Fibroblast of lung (primary cell): ENCODE data around the gene RNF167. TPM values are rescaled to one million over a fixed set of nuclear protein-coding genes. Genes with fewer than 3 reads are reported as not detected.

Experiments used
- DNase-seq, 2 donors: peaks; one replicate each; pipeline versions ENCODE4 v3.0.0 to v3.0.0-alpha.2; 2010; ENCODE audit warnings: low read depth in 2 of 2
- H2AFZ ChIP-seq: 2 replicates; pipeline ENCODE4 v1.5.1; 2012; ENCODE audit warnings: low read length, control low read depth, inconsistent platforms
- H3K27ac ChIP-seq: 2 replicates; pipeline ENCODE4 v1.5.1; 2011; ENCODE audit warnings: low read length, control low read depth; ENCODE audit not compliant: insufficient read depth
- H3K27me3 ChIP-seq: 2 replicates; pipeline ENCODE4 v1.5.1; 2011; ENCODE audit warnings: mild to moderate bottlenecking, low read length; ENCODE audit not compliant: control insufficient read depth, insufficient read depth
- H3K36me3 ChIP-seq: 2 replicates; pipeline ENCODE4 v1.5.1; 2011; ENCODE audit warnings: low read length; ENCODE audit not compliant: control insufficient read depth, insufficient read depth
- H3K4me1 ChIP-seq: 2 replicates; pipeline ENCODE4 v1.5.1; 2011; ENCODE audit warnings: low read length; ENCODE audit not compliant: control insufficient read depth, insufficient read depth; ENCODE audit errors: extremely low read depth
- H3K4me2 ChIP-seq: 2 replicates; pipeline ENCODE4 v1.5.1; 2011; ENCODE audit warnings: low read length, control low read depth; ENCODE audit not compliant: insufficient read depth; ENCODE audit errors: extremely low read depth
- H3K4me3 ChIP-seq, 4 experiments: fragments of 200-600 bp in 1 of 4; sonication (generic) in 1 of 4; replicated peaks in 1 of 4; 2 replicates each; pipeline ENCODE4 v1.5.1; 2011 to 2016; ENCODE audit warnings: low read length in 4 of 4, low read depth in 3 of 4, mild to moderate bottlenecking in 3 of 4, control low read depth in 2 of 4, inconsistent platforms in 1 of 4, mixed read lengths in 1 of 4; ENCODE audit not compliant: insufficient read depth in 1 of 4; ENCODE audit errors: control extremely low read depth in 1 of 4
- H3K79me2 ChIP-seq: 2 replicates; pipeline ENCODE4 v1.5.1; 2012; ENCODE audit warnings: mild to moderate bottlenecking, low read length, inconsistent platforms; ENCODE audit not compliant: control insufficient read depth, insufficient read depth
- H3K9ac ChIP-seq: 2 replicates; pipeline ENCODE4 v1.5.1; 2011; ENCODE audit warnings: mild to moderate bottlenecking, low read length, control low read depth; ENCODE audit not compliant: insufficient read depth
- H3K9me3 ChIP-seq: 2 replicates; pipeline ENCODE4 v1.5.1; 2012; ENCODE audit warnings: low read depth, low read length; ENCODE audit not compliant: control insufficient read depth, insufficient read depth
- H4K20me1 ChIP-seq: 2 replicates; pipeline ENCODE4 v1.5.1; 2011; ENCODE audit warnings: low read length; ENCODE audit not compliant: control insufficient read depth, insufficient read depth; ENCODE audit errors: extremely low read depth
- EZH2 ChIP-seq: IDR thresholded peaks from 2 replicates; pipeline ENCODE4 v1.5.1; 2012; ENCODE audit warnings: low read length, control low read depth, mild to moderate bottlenecking; ENCODE audit errors: missing control alignments
- polyA plus RNA-seq, 2 donors: library from polyadenylated mRNA; depleted of rRNA in 1 of 2; stranded (reverse) in 1 of 2; unstranded in 1 of 2; fragments of >200 nt; gene quantifications; 2 replicates each; pipeline ENCODE4 v1.2.1, GENCODE V29; 2011 to 2012; ENCODE audit warnings: missing spikeins in 1 of 2
- total RNA-seq: library from RNA; depleted of rRNA; stranded (reverse); fragments of >200 nt; gene quantifications from 2 replicates; pipeline ENCODE4 v1.2.1, GENCODE V29; 2014
- TF ChIP-seq, protein P1 (sequence below), 2 donors: IDR thresholded peaks in 1 of 2; conservative IDR thresholded peaks in 1 of 2; 1 replicate in 1 of 2; 2 replicates in 1 of 2; pipeline ENCODE4 v1.5.1; 2011 to 2012; ENCODE audit warnings: low read length in 2 of 2, control low read depth in 1 of 2, inconsistent platforms in 1 of 2, low read depth in 1 of 2, mild to moderate bottlenecking in 1 of 2

Gene RNF167
- total and polyA plus RNA-seq, 2 donors (not counting 1 experiment from before 2014, with no cell fraction given), result 22.8 to 52.6 TPM

DNA sequence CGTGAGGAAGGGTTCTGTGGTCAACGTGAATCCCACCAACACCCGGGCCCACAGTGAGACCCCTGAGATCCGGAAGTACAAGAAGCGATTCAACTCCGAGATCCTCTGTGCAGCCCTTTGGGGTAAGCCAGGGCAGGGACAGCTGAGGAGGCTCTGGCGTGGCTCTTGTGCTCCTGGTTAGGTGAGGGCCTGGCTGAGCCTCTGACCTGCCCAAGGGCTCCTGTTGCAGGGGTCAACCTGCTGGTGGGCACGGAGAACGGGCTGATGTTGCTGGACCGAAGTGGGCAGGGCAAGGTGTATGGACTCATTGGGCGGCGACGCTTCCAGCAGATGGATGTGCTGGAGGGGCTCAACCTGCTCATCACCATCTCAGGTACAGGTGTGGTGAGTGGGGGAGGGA, 44.9 kb upstream of the RNF167 start:
- TF ChIP-seq EZH2, result no peak
- TF ChIP-seq, protein P1, sequence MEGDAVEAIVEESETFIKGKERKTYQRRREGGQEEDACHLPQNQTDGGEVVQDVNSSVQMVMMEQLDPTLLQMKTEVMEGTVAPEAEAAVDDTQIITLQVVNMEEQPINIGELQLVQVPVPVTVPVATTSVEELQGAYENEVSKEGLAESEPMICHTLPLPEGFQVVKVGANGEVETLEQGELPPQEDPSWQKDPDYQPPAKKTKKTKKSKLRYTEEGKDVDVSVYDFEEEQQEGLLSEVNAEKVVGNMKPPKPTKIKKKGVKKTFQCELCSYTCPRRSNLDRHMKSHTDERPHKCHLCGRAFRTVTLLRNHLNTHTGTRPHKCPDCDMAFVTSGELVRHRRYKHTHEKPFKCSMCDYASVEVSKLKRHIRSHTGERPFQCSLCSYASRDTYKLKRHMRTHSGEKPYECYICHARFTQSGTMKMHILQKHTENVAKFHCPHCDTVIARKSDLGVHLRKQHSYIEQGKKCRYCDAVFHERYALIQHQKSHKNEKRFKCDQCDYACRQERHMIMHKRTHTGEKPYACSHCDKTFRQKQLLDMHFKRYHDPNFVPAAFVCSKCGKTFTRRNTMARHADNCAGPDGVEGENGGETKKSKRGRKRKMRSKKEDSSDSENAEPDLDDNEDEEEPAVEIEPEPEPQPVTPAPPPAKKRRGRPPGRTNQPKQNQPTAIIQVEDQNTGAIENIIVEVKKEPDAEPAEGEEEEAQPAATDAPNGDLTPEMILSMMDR (conservative IDR thresholded peaks at IDR 0.05 in 1 of 2, IDR thresholded peaks at IDR 0.05 in 1 of 2; ENCODE audit: low read depth in 1 of 2, low read length in 2 of 2), result no peak
- no peak overlapping the region for H3K4me2 ChIP-seq
- peaks cover 31% of the 10 kb centered on the region for H3K36me3 ChIP-seq
- no peaks in the 10 kb centered on the region for H3K9me3 ChIP-seq
- H3K27ac ChIP-seq, result no peak overlapping the region
- no peaks in the 10 kb centered on the region for H3K27me3 ChIP-seq
- H2AFZ ChIP-seq, result no peak overlapping the region
- no peaks in the 10 kb centered on the region for H3K79me2 ChIP-seq
- no peak for DNase-seq
- H3K4me1 ChIP-seq, result no peaks in the 10 kb centered on the region
- no peak overlapping the region for H3K4me3 ChIP-seq
- no peak overlapping the region for H3K9ac ChIP-seq
- no peaks in the 10 kb centered on the region for H4K20me1 ChIP-seq

- Histone ChIP-seq H3K27me3 (no peaks in the 10 kb centered on the region), H3K36me3 (peaks cover 25% of the 10 kb centered on the region), H3K9ac (no peak overlapping the region), H2AFZ (no peak overlapping the region), H3K9me3 (no peaks in the 10 kb centered on the region), H4K20me1 (no peaks in the 10 kb centered on the region), H3K27ac (no peak overlapping the region), H3K79me2 (no peaks in the 10 kb centered on the region), H3K4me1 (no peaks in the 10 kb centered on the region), H3K4me2 (no peak overlapping the region), H3K4me3 (no peak overlapping the region)
- no peak for DNase-seq
- TF ChIP-seq, protein P1 (conservative IDR thresholded peaks at IDR 0.05 in 1 of 2, IDR thresholded peaks at IDR 0.05 in 1 of 2; ENCODE audit: low read depth in 1 of 2, low read length in 2 of 2), result no peak
- TF ChIP-seq EZH2, result no peak
Observed at GRCh38 chr17:4895657-4896331, 44.3 kb upstream of the RNF167 start.

DNA sequence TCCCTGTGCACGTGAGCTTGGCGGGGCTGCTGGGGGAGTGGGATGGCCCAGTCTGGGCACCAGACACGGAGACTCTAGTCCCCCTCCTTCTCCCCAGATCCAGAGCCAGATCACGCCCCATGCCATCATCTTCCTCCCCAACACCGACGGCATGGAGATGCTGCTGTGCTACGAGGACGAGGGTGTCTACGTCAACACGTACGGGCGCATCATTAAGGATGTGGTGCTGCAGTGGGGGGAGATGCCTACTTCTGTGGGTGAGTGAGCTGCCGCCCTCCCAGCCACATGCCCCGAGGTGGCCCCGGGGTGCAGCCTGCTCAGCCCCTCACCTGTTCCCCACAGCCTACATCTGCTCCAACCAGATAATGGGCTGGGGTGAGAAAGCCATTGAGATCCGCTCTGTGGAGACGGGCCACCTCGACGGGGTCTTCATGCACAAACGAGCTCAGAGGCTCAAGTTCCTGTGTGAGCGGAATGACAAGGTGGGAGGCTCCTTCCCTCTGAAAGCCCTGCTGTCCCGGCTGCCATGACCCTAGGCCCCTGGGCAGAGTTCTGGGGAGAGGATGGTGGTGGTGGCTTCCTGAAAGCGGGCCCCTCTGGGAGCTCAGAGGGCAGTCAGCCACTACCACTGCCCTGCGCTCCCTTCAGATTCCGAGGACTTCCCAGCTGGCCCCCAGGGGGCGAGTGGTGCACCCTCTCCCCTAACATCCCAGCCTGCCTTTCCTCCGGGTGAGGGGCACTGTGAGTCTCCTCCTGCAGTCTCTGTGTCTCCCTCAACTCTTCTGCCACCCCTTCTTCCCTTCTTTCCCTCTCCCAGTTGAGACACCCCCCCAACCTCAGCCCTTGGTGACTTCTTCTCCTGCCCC, 43.5 kb upstream of the RNF167 start:
- DNase-seq, result no peak
- Histone ChIP-seq H3K4me3 (no peak overlapping the region), H3K36me3 (peaks cover 22% of the 10 kb centered on the region), H2AFZ (no peak overlapping the region), H4K20me1 (no peaks in the 10 kb centered on the region), H3K9ac (no peak overlapping the region), H3K27ac (no peak overlapping the region), H3K4me1 (no peaks in the 10 kb centered on the region), H3K79me2 (no peaks in the 10 kb centered on the region), H3K27me3 (no peaks in the 10 kb centered on the region), H3K4me2 (no peak overlapping the region), H3K9me3 (no peaks in the 10 kb centered on the region)
- no peak for TF ChIP-seq EZH2
- TF ChIP-seq, protein P1 (conservative IDR thresholded peaks at IDR 0.05 in 1 of 2, IDR thresholded peaks at IDR 0.05 in 1 of 2; ENCODE audit: low read depth in 1 of 2, low read length in 2 of 2), result no peak
